ENCODE data around the gene CDC45.

Gene CDC45

GRCh38 chr22:19473578-19473977, 6.1 kb upstream of the CDC45 start:
- no peak overlapping the region for H3K4me3 Mint-ChIP-seq
- peaks cover 36% of the 10 kb centered on the region for H3K4me1 Mint-ChIP-seq
- H3K27ac Mint-ChIP-seq, result peak overlapping the region; percentile 23
- DNase-seq (ENCODE audit: low spot score in 2 of 2), result no peak
- H3K36me3 Mint-ChIP-seq, result peaks cover 69% of the 10 kb centered on the region
- no peaks in the 10 kb centered on the region for H3K9me3 Mint-ChIP-seq
- ATAC-seq, result no peak

DNA sequence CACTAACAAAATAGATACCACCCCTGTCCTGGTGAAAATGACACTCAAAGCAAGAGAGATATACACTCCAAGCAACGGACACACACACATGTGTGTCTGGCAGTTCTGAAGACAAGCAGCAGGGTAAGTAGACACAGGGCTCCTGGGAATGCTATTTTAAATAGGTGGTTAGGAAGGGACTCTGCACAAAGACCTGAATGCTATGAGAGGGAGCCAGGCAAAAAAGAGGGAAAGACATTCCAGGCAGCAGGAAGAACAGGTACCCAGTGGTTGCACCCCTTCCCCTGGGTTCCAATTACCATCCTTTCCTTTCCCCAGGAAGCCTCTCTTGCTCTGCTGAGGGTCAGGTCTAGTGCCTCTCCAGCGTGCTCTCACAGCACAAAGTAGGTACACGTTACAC, 3.7 kb upstream of the CDC45 start:
- Mint-ChIP-seq H3K27ac (peak overlapping the region; percentile 77), H3K36me3 (peaks cover 66% of the 10 kb centered on the region), H3K9me3 (no peaks in the 10 kb centered on the region), H3K4me1 (peaks cover 45% of the 10 kb centered on the region), H3K4me3 (no peak overlapping the region)
- ATAC-seq, result no peak
- no peak for DNase-seq (ENCODE audit: low spot score in 2 of 2)

- Mint-ChIP-seq H3K9me3 (no peaks in the 10 kb centered on the region), H3K27ac (peak overlapping the region; percentile 100), H3K4me3 (peak overlapping the region; percentile 98), H3K4me1 (peaks cover 45% of the 10 kb centered on the region), H3K36me3 (peaks cover 64% of the 10 kb centered on the region)
- DNase-seq (ENCODE audit: low spot score in 2 of 2) (no peak), ATAC-seq (no peak)
These were observed 2.2 kb upstream of the CDC45 start for GRCh38 chr22:19477321-19478044.

- Mint-ChIP-seq H3K36me3 (peaks cover 68% of the 10 kb centered on the region), H3K27ac (peak overlapping the region; percentile 100), H3K4me1 (peaks cover 44% of the 10 kb centered on the region), H3K4me3 (peak overlapping the region; percentile 98), H3K9me3 (no peaks in the 10 kb centered on the region)
- no peak for ATAC-seq
- DNase-seq (ENCODE audit: low spot score in 2 of 2), result no peak
These were observed 1.4 kb upstream of the CDC45 start for GRCh38 chr22:19478045-19478900.

GRCh38 chr22:19478901-19479354, 792 bp upstream of the CDC45 start, which contains the start of gene UFD1:
Gene UFD1 (minus strand): TSS chr22:19479193. CDS start chr22:19479085, 108 bp downstream.
- DNase-seq (ENCODE audit: low spot score in 2 of 2), result peak; percentile 66 to 91
- H3K27ac Mint-ChIP-seq, result peak within 1 kb of the TSS; percentile 100
- ATAC-seq, result peak; percentile 74
- H3K9me3 Mint-ChIP-seq, result no peaks in the 10 kb centered on the region
- peaks cover 68% of the 10 kb centered on the region for H3K36me3 Mint-ChIP-seq
- peaks cover 38% of the 10 kb centered on the region for H3K4me1 Mint-ChIP-seq
- peak within 1 kb of the TSS; percentile 98 for H3K4me3 Mint-ChIP-seq

- ATAC-seq (peak; percentile 2), DNase-seq (ENCODE audit: low spot score in 2 of 2) (no peak)
- peaks cover 68% of the 10 kb centered on the region for H3K36me3 Mint-ChIP-seq
- H3K27ac Mint-ChIP-seq, result peak overlapping the region; percentile 100
- H3K4me3 Mint-ChIP-seq, result peak overlapping the region; percentile 98
- peaks cover 35% of the 10 kb centered on the region for H3K4me1 Mint-ChIP-seq
- no peaks in the 10 kb centered on the region for H3K9me3 Mint-ChIP-seq
These were observed 451 bp downstream of the CDC45 start for GRCh38 chr22:19480173-19480568.

DNA sequence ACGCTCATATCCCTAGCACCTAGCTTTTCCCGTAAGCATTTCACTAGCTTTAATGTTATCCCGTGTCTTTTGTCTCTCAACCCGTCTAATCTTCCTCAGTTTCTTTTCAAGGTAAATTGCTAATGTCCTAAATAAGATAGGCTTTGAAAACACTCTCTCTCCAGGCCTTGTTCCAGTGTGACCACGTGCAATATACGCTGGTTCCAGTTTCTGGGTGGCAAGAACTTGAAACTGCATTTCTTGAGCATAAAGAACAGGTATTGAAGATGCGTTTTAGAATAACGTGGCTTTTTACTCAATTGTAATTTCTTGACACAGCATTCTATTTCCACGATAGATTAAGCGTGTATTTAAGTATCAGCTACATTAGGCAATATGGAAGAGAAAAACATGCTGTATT, 1.1 kb downstream of the CDC45 start:
- H3K4me3 Mint-ChIP-seq, result peak overlapping the region; percentile 98
- no peaks in the 10 kb centered on the region for H3K9me3 Mint-ChIP-seq
- H3K4me1 Mint-ChIP-seq, result peaks cover 34% of the 10 kb centered on the region
- H3K36me3 Mint-ChIP-seq, result peaks cover 68% of the 10 kb centered on the region
- no peak for ATAC-seq
- no peak for DNase-seq (ENCODE audit: low spot score in 2 of 2)
- H3K27ac Mint-ChIP-seq, result peak overlapping the region; percentile 100

GRCh38 chr22:19482297-19482696, 2.6 kb downstream of the CDC45 start:
- peaks cover 26% of the 10 kb centered on the region for H3K4me1 Mint-ChIP-seq
- no peak for DNase-seq (ENCODE audit: low spot score in 2 of 2)
- ATAC-seq, result no peak
- no peak overlapping the region for H3K4me3 Mint-ChIP-seq
- H3K9me3 Mint-ChIP-seq, result no peaks in the 10 kb centered on the region
- H3K36me3 Mint-ChIP-seq, result peaks cover 81% of the 10 kb centered on the region
- no peak overlapping the region for H3K27ac Mint-ChIP-seq

DNA sequence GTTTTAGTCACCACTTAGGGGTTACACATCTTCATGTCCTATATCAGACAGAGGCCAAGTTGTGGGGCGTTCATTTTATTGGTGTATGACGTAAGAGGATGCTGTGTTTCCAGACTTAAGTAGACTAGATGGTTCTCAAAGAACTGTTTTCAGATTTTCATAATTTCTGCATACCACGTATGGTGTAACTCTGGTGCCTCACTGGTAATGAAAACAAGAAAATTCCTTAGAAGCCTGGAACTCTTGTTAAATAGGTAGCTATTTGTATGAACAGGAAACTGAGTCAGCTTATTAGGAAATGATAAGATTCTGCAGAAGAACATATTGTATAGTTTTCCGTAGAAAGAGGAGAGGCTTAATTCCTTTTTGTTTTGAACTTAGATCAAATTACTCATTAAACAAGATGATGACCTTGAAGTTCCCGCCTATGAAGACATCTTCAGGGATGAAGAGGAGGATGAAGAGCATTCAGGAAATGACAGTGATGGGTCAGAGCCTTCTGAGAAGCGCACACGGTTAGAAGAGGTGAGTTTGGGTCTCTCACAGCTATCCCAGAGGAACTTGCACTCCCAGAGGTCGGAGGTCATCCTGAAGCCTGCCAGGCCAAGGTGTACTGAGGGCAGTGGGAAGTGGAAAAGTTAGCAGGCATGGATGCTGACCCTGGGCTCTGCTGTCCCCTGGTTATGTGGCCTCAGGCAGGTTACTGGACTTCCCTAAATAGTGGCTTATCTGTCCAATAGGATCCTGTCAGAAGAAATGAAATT, 3.9 kb downstream of the CDC45 start:
- DNase-seq (ENCODE audit: low spot score in 2 of 2) (no peak), ATAC-seq (no peak)
- Mint-ChIP-seq H3K27ac (no peak overlapping the region), H3K9me3 (no peaks in the 10 kb centered on the region), H3K4me1 (peaks cover 15% of the 10 kb centered on the region), H3K36me3 (peaks cover 95% of the 10 kb centered on the region), H3K4me3 (no peak overlapping the region)

GRCh38 chr22:19488285-19488684, 8.6 kb downstream of the CDC45 start:
- no peaks in the 10 kb centered on the region for H3K9me3 Mint-ChIP-seq
- no peak overlapping the region for H3K4me3 Mint-ChIP-seq
- H3K4me1 Mint-ChIP-seq, result peaks cover 20% of the 10 kb centered on the region
- H3K36me3 Mint-ChIP-seq, result peaks cover 98% of the 10 kb centered on the region
- no peak overlapping the region for H3K27ac Mint-ChIP-seq
- no peak for ATAC-seq
- DNase-seq (ENCODE audit: low spot score in 2 of 2), result no peak

- DNase-seq (ENCODE audit: low spot score in 2 of 2) (no peak), ATAC-seq (no peak)
- Mint-ChIP-seq H3K9me3 (no peaks in the 10 kb centered on the region), H3K27ac (no peak overlapping the region), H3K4me1 (peaks cover 20% of the 10 kb centered on the region), H3K36me3 (peaks cover 98% of the 10 kb centered on the region), H3K4me3 (no peak overlapping the region)
These were observed 9.4 kb downstream of the CDC45 start for GRCh38 chr22:19488884-19489843.

GRCh38 chr22:19490628-19491230, 11.0 kb downstream of the CDC45 start:
- peak; percentile 45 for ATAC-seq
- Mint-ChIP-seq H3K4me1 (peaks cover 20% of the 10 kb centered on the region), H3K27ac (no peak overlapping the region)

DNA sequence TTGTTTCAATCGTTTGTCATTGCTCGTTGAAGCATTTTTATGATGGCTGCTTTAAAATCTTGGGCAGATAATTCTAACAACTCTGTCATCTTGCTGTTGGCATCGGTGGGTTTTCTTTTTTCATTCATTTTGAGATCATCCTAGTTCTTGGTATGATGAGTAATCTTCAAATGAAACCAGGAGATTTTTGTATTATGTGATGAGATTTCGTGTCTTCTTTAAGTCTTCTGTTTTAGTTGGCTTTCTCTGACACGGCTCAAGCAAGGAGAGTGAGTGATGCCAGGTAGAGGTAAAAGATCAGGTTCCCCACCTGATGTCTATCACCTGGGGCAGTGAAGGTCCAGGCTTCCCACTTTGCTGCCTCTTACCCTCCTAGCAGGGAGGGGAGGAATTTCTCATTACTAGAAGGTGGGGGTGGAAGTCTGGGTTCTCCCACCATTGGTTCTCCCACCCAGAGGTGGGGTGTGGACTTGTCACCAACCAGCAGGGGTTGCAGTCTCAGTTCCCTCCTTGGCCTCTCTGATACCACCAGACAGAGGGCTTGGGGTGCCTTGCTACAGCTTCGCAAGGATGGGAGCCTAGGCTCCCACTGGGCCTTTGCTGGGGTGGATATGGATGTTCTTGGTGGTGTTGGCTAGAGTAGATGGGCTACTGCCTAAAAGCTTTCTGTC, 12.9 kb downstream of the CDC45 start:
- ATAC-seq (peak; percentile 79), DNase-seq (ENCODE audit: low spot score in 2 of 2) (no peak)
- peaks cover 97% of the 10 kb centered on the region for H3K36me3 Mint-ChIP-seq
- H3K4me3 Mint-ChIP-seq, result peak overlapping the region; percentile 11
- H3K27ac Mint-ChIP-seq, result peak overlapping the region; percentile 51
- no peaks in the 10 kb centered on the region for H3K9me3 Mint-ChIP-seq
- H3K4me1 Mint-ChIP-seq, result peaks cover 20% of the 10 kb centered on the region

More at GRCh38 chr22:19490628-19491230, 11.0 kb downstream of the CDC45 start:
- H3K36me3 Mint-ChIP-seq, result peaks cover 98% of the 10 kb centered on the region
- DNase-seq (ENCODE audit: low spot score in 2 of 2), result no peak
- no peaks in the 10 kb centered on the region for H3K9me3 Mint-ChIP-seq
- H3K4me3 Mint-ChIP-seq, result no peak overlapping the region
